ENCODE measurements around the gene SLC13A2. TPM values are rescaled to one million over a fixed set of nuclear protein-coding genes. Genes with fewer than 3 reads are reported as not detected.

Gene SLC13A2
- total RNA-seq, 1 experiment from 2014 or later: not detected

DNA sequence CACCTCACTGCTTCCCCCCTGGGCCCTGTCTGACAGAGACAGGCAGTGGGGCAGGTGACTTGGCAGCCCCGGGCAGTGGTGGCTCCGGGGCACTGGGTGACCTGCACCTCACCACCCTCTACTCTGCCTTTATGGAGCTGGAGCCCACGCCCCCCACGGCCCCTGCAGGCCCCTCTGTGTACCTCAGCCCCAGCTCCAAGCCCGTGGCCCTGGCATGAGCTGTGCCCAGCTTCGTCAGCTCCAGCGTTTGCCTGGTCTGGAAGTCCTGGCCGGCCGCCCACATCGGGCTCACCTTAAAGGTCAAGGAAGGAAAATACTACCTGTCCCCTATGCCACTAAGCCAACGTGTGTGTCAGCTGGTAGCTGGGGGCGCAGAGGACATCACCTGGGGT, 63.8 kb downstream of the SLC13A2 start:
- no peak overlapping the region for H2BK15ac ChIP-seq (ENCODE audit: low read depth, low read length)
- no peaks in the 10 kb centered on the region for H3K4me1 ChIP-seq (ENCODE audit: insufficient read depth, low read length)
- no peak overlapping the region for H4K5ac ChIP-seq (ENCODE audit: insufficient read length, low read depth, low read length)
- no peaks in the 10 kb centered on the region for H3K79me2 ChIP-seq (ENCODE audit: insufficient read depth, low read length)
- no peak overlapping the region; the same call in 1 of the 2 replicates for H3K14ac ChIP-seq (ENCODE audit: insufficient read depth, low read length)
- H3K27ac Mint-ChIP-seq: no peak overlapping the region
- no peaks in the 10 kb centered on the region for H3K9me3 Mint-ChIP-seq
- DNase-seq: no peak
- no peak for TF ChIP-seq CTCF (conservative IDR thresholded peaks at IDR 0.05)
- H2AFZ ChIP-seq (ENCODE audit: low read length): no peak overlapping the region
- no peak overlapping the region for H3K9ac ChIP-seq (ENCODE audit: extremely low read depth, insufficient read length, low read length)
- no peak overlapping the region for H2BK5ac ChIP-seq (ENCODE audit: insufficient read length, low read length)
- WGBS (ENCODE audit: extremely low coverage, insufficient read length, low lambda C conversion rate): no CpG with 5 or more reads among the region's 12 CpGs
- no peak overlapping the region for H3T11ph ChIP-seq (ENCODE audit: low read length)
- H2BK120ac ChIP-seq (ENCODE audit: low read depth, low read length, poor library complexity, severe bottlenecking): no peak overlapping the region
- H3K4me3 Mint-ChIP-seq: no peak overlapping the region
- no peak overlapping the region for H3K4me2 ChIP-seq (ENCODE audit: insufficient read depth, insufficient read length, low read length)
- no peaks in the 10 kb centered on the region for H4K20me1 ChIP-seq (ENCODE audit: control insufficient read depth, insufficient read depth, insufficient read length)
- no peak overlapping the region for H3K27ac ChIP-seq (ENCODE audit: insufficient read length, low read depth, low read length)
- no peak overlapping the region for H3K4ac ChIP-seq (ENCODE audit: low read depth, low read length)
- no peaks in the 10 kb centered on the region for H3K79me1 ChIP-seq (ENCODE audit: insufficient read depth, low read depth, low read length, poor library complexity, severe bottlenecking)
- no peaks in the 10 kb centered on the region for H3K9me3 ChIP-seq (ENCODE audit: control insufficient read depth, low read depth, low read length)
- H4K91ac ChIP-seq (ENCODE audit: insufficient read length, low read depth, low read length): no peak overlapping the region
- H3K18ac ChIP-seq (ENCODE audit: insufficient read length, low read depth, low read length): no peak overlapping the region
- H2BK20ac ChIP-seq (ENCODE audit: low read depth, low read length, poor library complexity, severe bottlenecking): no peak overlapping the region
- H4K8ac ChIP-seq (replicated peaks; ENCODE audit: insufficient read length, low read depth, low read length): no peak overlapping the region
- H2BK12ac ChIP-seq (ENCODE audit: insufficient read length, low read depth, low read length): no peak overlapping the region
- no peak overlapping the region for H2AK5ac ChIP-seq (ENCODE audit: insufficient read length, low read length)
- H3K27me3 Mint-ChIP-seq (ENCODE audit: low read depth): no peaks in the 10 kb centered on the region; the same call in 1 of the 2 replicates
- H3K23me2 ChIP-seq (ENCODE audit: insufficient read length, low read depth, low read length, poor library complexity, severe bottlenecking): no peaks in the 10 kb centered on the region
- H3K4me1 Mint-ChIP-seq: peaks cover 0 to 12% of the 10 kb centered on the region in 2 experiments; a peak in 1 of 4 replicates
- H3K36me3 Mint-ChIP-seq (ENCODE audit: insufficient read depth in 1 of 3, low read depth in 3 of 3): no peaks in the 10 kb centered on the region
- no peak overlapping the region for H3K23ac ChIP-seq (ENCODE audit: insufficient read length, low read depth, low read length)
- H3K27me3 ChIP-seq (ENCODE audit: insufficient read depth, low read length): no peaks in the 10 kb centered on the region
- no peak overlapping the region for H3K56ac ChIP-seq (ENCODE audit: insufficient read length, low read depth, low read length)
